Left lung (tissue), 10 donors: ENCODE measurements around the gene RHOT2. TPM values are rescaled to one million over a fixed set of nuclear protein-coding genes. Genes with fewer than 3 reads are reported as not detected.
A peak's percentile ranks its signal among the peaks of the same experiment; 100 is the strongest.
"Not testable (repeated sequence)": the region's sequence is repeated elsewhere in the genome, so short reads cannot be mapped to it uniquely, and the experiment has no call there.

Experiments
- ATAC-seq: fragments of 200-7000 bp; cut with Tn5 transposase; one replicate; pipeline ENCODE4 v1.9.1; 2020; ENCODE audit warnings: moderate library complexity
- DNase-seq, 4 donors: peaks; one replicate each; pipeline ENCODE4 v3.0.0-alpha.2; 2013 to 2020
- H3K27ac ChIP-seq, 2 donors: fragments of 200-600 bp; sonication (generic) in 1 of 2; one replicate each; pipeline versions ENCODE4 v1.5.0 to v1.8.0; 2020 to 2021
- H3K27me3 ChIP-seq, 2 donors: fragments of 200-600 bp; sonication (generic) in 1 of 2; one replicate each; pipeline versions ENCODE4 v1.5.0 to v1.8.0; 2020 to 2021
- H3K36me3 ChIP-seq, 2 donors: fragments of 200-600 bp; sonication (generic) in 1 of 2; one replicate each; pipeline versions ENCODE4 v1.5.0 to v1.8.0; 2020 to 2021
- H3K4me1 ChIP-seq, 2 donors: fragments of 200-600 bp; one replicate each; pipeline ENCODE4 v1.8.0; 2021
- H3K4me3 ChIP-seq, 2 donors: fragments of 200-600 bp; sonication (generic) in 1 of 2; one replicate each; pipeline versions ENCODE4 v1.5.0 to v1.8.0; 2020 to 2021; ENCODE audit warnings: mild to moderate bottlenecking in 1 of 2
- H3K9me3 ChIP-seq, 2 donors: fragments of 200-600 bp; sonication (generic) in 1 of 2; one replicate each; pipeline versions ENCODE4 v1.5.0 to v1.8.0; 2020 to 2021
- intact Hi-C, 2 donors: fragments of 100-400 bp; cut with DNase I; formaldehyde crosslinking; loops; one replicate each; pipeline versions ENCODE4 v1.11.2 to v1.14.2; 2022
- polyA plus RNA-seq, 6 donors: library from polyadenylated mRNA; unstranded; fragments of 120-200 nt; gene quantifications; one replicate each; pipeline ENCODE4 v1.2.1, GENCODE V29; 2013; ENCODE audit not compliant: insufficient read length in 6 of 6
- total RNA-seq, 2 donors: library from RNA; stranded (reverse); fragmentation: NEBNext Ultra II Directional; extraction: Animal tissue kit (Norgen Biotek cat#: 25700); gene quantifications; one replicate each; pipeline ENCODE4 v1.2.1, GENCODE V29; 2021
- TF ChIP-seq, protein P1 (sequence below), 2 donors: fragments of 200-600 bp; sonication (generic) in 1 of 2; IDR thresholded peaks; one replicate each; pipeline versions ENCODE4 v1.5.0 to v1.8.0; 2021; ENCODE audit warnings: antibody characterized with exemption in 2 of 2
- donor health status: DM: no; HTN: yes; CAD: no.
- donor health status: DM: no; HTN: no; CAD: no.

Gene RHOT2
- total and polyA plus RNA-seq, 8 donors: 59.8 to 104 (median 76.3) TPM

DNA sequence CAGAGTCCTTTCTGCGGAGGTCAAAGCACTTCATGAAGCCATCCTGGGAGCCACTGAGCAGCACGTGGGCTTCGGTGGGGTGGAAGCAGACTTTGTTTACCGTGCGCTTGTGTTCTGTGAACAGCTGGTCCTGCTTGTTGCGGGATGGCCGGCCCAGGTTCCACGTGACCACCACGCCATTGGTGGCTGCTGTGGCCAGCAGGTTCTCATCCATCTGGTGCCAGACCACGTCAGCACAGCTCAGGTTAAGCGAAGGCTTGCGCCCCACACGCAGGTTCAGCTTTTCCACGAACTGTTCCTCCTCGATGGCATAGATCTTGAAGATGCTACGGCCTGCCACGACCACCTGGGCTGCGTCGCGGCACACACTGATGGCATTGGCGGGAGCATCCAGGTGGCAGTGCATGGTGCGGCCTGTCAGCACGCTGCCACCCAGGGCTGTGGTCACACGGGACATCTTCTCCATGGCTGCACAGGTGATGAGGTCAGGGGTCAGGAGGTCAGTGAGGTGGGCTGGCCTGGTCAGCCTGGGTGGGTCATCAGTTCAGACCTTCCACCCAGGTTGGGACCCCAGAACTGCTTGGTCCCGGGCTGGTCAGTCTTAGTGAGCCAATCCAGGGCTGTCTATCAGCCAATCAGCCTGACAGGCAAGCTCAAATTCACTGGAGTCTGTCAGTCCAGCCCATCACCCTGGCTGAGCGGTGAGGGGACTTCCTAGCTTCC, 21.4 kb downstream of the RHOT2 start:
- TF ChIP-seq, protein P1, sequence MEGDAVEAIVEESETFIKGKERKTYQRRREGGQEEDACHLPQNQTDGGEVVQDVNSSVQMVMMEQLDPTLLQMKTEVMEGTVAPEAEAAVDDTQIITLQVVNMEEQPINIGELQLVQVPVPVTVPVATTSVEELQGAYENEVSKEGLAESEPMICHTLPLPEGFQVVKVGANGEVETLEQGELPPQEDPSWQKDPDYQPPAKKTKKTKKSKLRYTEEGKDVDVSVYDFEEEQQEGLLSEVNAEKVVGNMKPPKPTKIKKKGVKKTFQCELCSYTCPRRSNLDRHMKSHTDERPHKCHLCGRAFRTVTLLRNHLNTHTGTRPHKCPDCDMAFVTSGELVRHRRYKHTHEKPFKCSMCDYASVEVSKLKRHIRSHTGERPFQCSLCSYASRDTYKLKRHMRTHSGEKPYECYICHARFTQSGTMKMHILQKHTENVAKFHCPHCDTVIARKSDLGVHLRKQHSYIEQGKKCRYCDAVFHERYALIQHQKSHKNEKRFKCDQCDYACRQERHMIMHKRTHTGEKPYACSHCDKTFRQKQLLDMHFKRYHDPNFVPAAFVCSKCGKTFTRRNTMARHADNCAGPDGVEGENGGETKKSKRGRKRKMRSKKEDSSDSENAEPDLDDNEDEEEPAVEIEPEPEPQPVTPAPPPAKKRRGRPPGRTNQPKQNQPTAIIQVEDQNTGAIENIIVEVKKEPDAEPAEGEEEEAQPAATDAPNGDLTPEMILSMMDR (IDR thresholded peaks at IDR 0.05): no peak
- H3K9me3 ChIP-seq: no peaks in the 10 kb centered on the region
- ATAC-seq (no peak), DNase-seq (peak in 1 of 4 donors; percentile 34)
- intact Hi-C loops: no loop called here
- peaks cover 24 to 34% of the 10 kb centered on the region in 2 donors for H3K27me3 ChIP-seq
- peaks cover 14 to 43% of the 10 kb centered on the region in 2 donors for H3K4me1 ChIP-seq
- peaks cover 0 to 29% of the 10 kb centered on the region in 2 donors for H3K36me3 ChIP-seq
- H3K27ac ChIP-seq: peak overlapping the region; percentile 69 to 90
- peak overlapping the region; percentile 88 to 99 for H3K4me3 ChIP-seq

DNA sequence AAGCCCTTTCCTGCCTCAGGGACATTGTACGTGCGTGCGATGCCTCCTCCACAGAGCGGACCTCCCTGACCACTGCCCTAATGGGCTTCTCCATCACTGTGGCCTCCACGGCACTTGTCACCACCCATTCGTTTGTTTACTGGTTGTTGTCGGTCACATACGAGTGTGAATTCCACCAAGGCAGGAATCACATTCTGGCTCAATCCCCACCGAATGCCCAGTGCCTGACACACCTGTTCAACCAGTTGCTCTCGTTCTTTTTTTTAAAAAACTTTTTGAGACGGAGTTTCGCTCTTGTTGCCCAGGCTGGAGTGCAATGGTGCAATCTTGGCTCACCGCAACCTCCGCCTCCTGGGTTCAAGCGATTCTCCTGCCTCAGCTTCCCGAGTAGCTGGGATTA, 23.3 kb downstream of the RHOT2 start:
- H3K27ac ChIP-seq, H3K9me3 ChIP-seq, intact Hi-C loops, H3K4me3 ChIP-seq, ATAC-seq, DNase-seq: not testable (repeated sequence)
- H3K4me1 ChIP-seq: peaks cover 20 to 44% of the 10 kb centered on the region in 2 donors
- peaks cover 0 to 17% of the 10 kb centered on the region in 2 donors for H3K36me3 ChIP-seq
- peaks cover 42 to 53% of the 10 kb centered on the region in 2 donors for H3K27me3 ChIP-seq

DNA sequence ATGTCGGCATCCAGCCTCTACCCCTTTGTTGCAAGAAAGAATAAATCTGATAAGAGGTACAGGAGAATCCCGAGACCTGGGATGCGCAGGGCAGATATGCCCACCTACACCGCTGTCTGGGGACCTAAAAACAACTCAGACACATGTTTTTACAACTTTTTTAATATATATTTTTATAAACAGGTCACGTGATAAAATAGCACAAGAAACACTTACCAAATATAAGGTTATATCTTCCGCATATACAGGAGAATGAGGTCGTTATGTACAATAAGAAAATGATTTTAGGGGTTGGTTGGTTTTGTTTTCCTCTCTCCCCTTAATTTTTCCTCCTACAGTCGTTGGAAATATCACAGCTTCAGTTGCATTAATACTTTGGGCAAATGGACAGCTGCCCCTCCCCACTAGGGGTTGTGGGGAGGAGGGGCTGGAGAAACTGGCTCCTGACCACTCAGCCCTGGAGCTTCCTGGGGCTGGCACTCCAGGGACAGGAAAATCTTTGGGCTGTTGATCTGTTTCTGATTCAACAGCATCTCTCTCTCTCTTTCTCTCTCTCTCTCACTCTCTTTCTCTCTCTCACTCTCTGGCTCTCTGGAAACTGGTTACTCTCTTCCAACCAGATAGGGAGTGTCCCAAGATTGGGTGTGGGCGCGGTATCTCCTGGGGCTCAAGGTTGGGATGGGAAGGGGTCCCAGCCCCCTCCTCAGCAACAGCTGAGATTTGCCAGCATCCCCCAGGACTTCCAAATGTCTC, 24.6 kb downstream of the RHOT2 start:
- no peak overlapping the region for H3K27ac ChIP-seq

DNA sequence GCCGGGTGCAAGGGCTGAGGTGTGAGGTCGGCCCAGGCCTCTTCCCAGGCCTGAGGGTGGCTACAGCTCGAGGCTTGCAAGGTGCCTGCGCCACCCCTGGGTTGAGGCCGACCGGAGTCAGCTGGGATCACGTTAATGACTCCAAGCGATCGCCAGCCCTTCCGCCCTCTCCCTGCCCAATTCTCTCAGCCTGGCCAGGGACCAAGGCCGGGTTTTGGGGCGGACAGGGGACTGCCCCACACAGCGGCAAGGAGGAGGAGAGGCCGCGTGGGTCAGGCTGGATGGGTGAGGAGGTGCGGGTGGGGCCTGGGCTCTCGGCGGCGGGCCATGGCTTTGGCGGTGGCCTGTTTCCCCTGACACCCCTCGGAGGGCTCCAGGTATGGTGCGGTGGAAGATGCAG, 25.4 kb downstream of the RHOT2 start:
- TF ChIP-seq, protein P1 (IDR thresholded peaks at IDR 0.05): no peak
- Histone ChIP-seq H3K27me3 (peaks cover 44 to 74% of the 10 kb centered on the region in 2 donors), H3K36me3 (no peaks in the 10 kb centered on the region), H3K4me1 (peaks cover 20 to 42% of the 10 kb centered on the region in 2 donors), H3K4me3 (no peak overlapping the region), H3K27ac (no peak overlapping the region), H3K9me3 (no peaks in the 10 kb centered on the region)
- DNase-seq: no peak
- no peak for ATAC-seq
- intact Hi-C loops: no loop called here

More for the DNA sequence above, 24.6 kb downstream of the RHOT2 start:
- H3K9me3 ChIP-seq: no peaks in the 10 kb centered on the region
- peaks cover 20 to 44% of the 10 kb centered on the region in 2 donors for H3K4me1 ChIP-seq
- H3K27me3 ChIP-seq: peaks cover 44 to 66% of the 10 kb centered on the region in 2 donors
- ATAC-seq: no peak
- peaks cover 0 to 4% of the 10 kb centered on the region in 2 donors for H3K36me3 ChIP-seq
- H3K4me3 ChIP-seq: no peak overlapping the region
- intact Hi-C loops: no loop called here
- TF ChIP-seq, protein P1 (IDR thresholded peaks at IDR 0.05): no peak
- no peak for DNase-seq

DNA sequence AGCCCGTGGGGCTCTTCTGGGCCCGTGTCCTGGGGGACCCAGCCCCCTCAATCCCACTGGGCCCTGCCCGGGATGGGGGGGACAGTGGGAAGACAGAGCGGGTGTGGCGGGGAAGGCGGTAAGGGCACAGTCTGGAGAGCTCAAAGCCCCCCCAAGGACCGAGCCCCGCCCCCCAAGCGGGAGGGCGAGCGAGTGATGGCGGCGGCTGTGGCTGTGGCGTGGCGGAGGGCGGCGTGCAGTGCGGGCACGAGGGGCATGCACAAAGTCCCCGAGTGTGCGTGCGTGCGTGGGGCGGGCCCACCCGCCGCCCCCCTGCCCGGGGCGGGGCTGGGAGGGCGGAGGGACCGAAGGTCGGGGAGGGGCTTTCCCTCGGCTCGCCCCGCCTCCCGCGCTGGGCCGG, 25.8 kb downstream of the RHOT2 start:
- TF ChIP-seq, protein P1 (IDR thresholded peaks at IDR 0.05): no peak
- peaks cover 20 to 38% of the 10 kb centered on the region in 2 donors for H3K4me1 ChIP-seq
- peaks cover 44 to 78% of the 10 kb centered on the region in 2 donors for H3K27me3 ChIP-seq
- intact Hi-C loops: no loop called here
- H3K27ac ChIP-seq: no peak overlapping the region
- H3K36me3 ChIP-seq: no peaks in the 10 kb centered on the region
- H3K4me3 ChIP-seq: no peak overlapping the region
- ATAC-seq (no peak), DNase-seq (no peak)
- H3K9me3 ChIP-seq: no peaks in the 10 kb centered on the region
